ENCODE results near the gene RBM15B.

Gene RBM15B

GRCh38 chr3:51392355-51393133, 1.5 kb downstream of the RBM15B start:
- no peak for DNase-seq (ENCODE audit: low read depth)
- H3K4me3 ChIP-seq (ENCODE audit: low read depth, low read length): peak overlapping the region; percentile 63
- no peak for TF ChIP-seq CTCF (IDR thresholded peaks at IDR 0.05; ENCODE audit: low read depth, low read length, missing control alignments)

- no peak overlapping the region for H3K4me3 ChIP-seq (ENCODE audit: low read depth, low read length)
- TF ChIP-seq CTCF (IDR thresholded peaks at IDR 0.05; ENCODE audit: low read depth, low read length, missing control alignments): no peak
- no peak for DNase-seq (ENCODE audit: low read depth)
Measured at GRCh38 chr3:51393134-51393495, 2.0 kb downstream of the RBM15B start.

GRCh38 chr3:51393564-51393963, 2.5 kb downstream of the RBM15B start:
- no peak for TF ChIP-seq CTCF (IDR thresholded peaks at IDR 0.05; ENCODE audit: low read depth, low read length, missing control alignments)
- no peak for DNase-seq (ENCODE audit: low read depth)
- H3K4me3 ChIP-seq (ENCODE audit: low read depth, low read length): no peak overlapping the region

- no peak overlapping the region for H3K4me3 ChIP-seq (ENCODE audit: low read depth, low read length)
- DNase-seq (ENCODE audit: low read depth): no peak
- no peak for TF ChIP-seq CTCF (IDR thresholded peaks at IDR 0.05; ENCODE audit: low read depth, low read length, missing control alignments)
Measured at GRCh38 chr3:51394541-51394940, 3.5 kb downstream of the RBM15B start.

GRCh38 chr3:51395493-51396213, 4.6 kb downstream of the RBM15B start:
- H3K4me3 ChIP-seq (ENCODE audit: low read depth, low read length): no peak overlapping the region
- no peak for TF ChIP-seq CTCF (IDR thresholded peaks at IDR 0.05; ENCODE audit: low read depth, low read length, missing control alignments)
- DNase-seq (ENCODE audit: low read depth): no peak

- TF ChIP-seq CTCF (IDR thresholded peaks at IDR 0.05; ENCODE audit: low read depth, low read length, missing control alignments): no peak
- no peak overlapping the region for H3K4me3 ChIP-seq (ENCODE audit: low read depth, low read length)
- DNase-seq (ENCODE audit: low read depth): no peak
Measured at GRCh38 chr3:51396401-51396800, 5.3 kb downstream of the RBM15B start.
